Measurements from ENCODE around the gene TBC1D10A.

GRCh38 chr22:30344447-30345200 lies 17.9 kb upstream of the TBC1D10A start:
- no peak for TF ChIP-seq CTCF (optimal IDR thresholded peaks at IDR 0.05 in 1 of 3, IDR thresholded peaks at IDR 0.05 in 1 of 3, conservative IDR thresholded peaks at IDR 0.05 in 1 of 3; ENCODE audit: extremely low read depth in 1 of 3, insufficient read depth in 2 of 3, low read length in 3 of 3)
- no peak for TF ChIP-seq EZH2 (IDR thresholded peaks at IDR 0.05; ENCODE audit: low read length)

Data from keratinocyte (primary cell).